Measurements from ENCODE around the gene KLHL4.

- TF ChIP-seq SUZ12 (IDR thresholded peaks at IDR 0.05; ENCODE audit: extremely low read depth, insufficient read depth, insufficient read length): no peak
- no peak for TF ChIP-seq ZNF274 (IDR thresholded peaks at IDR 0.05; ENCODE audit: low read depth, low read length)
- TF ChIP-seq YY1 (IDR thresholded peaks at IDR 0.05; ENCODE audit: insufficient read depth, insufficient read length): no peak
These were observed 64.9 kb downstream of the KLHL4 start for GRCh38 chrX:87582453-87582852.

Data from NT2/D1 (cell line).